Measurements from ENCODE around the gene PLSCR5. TPM values are rescaled to one million over a fixed set of nuclear protein-coding genes. Genes with fewer than 3 reads are reported as not detected.
A peak's percentile ranks its signal among the peaks of the same experiment; 100 is the strongest.

Gene PLSCR5
- polyA plus RNA-seq, 1 donor (not counting 4 experiments of a cell fraction or from before 2014, with no cell fraction given): not detected

DNA sequence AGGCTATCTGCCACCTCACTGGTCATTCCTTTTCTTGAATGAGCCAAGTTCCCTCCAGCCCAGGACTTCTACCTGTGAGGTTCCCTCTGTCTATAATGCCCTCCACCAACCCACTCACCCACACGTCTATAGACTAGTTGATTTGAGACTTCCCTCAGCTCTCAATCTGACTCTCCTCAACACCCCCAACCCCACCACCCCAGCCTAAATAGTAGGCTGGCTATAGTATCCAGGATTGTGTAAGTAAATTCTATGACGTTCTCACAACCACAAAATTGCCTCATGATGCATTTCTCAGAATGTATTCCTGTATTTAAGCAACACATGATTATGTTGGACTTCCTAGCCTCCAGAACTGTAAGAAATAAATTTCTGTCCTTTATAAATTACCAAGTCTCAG lies 63.0 kb downstream of the PLSCR5 start:
- DNase-seq (ENCODE audit: low read depth, low spot score) (no peak), FAIRE-seq (no peak)
- no peak overlapping the region for H2AFZ ChIP-seq (ENCODE audit: control insufficient read depth, low read length)
- no peaks in the 10 kb centered on the region for H3K9me1 ChIP-seq (ENCODE audit: control insufficient read depth, extremely low read depth, insufficient read depth, low read length)
- H3K36me3 ChIP-seq (ENCODE audit: control insufficient read depth in 2 of 2, extremely low read depth in 1 of 2, insufficient read depth in 2 of 2, low read length in 2 of 2): no peaks in the 10 kb centered on the region
- peak overlapping the region; percentile 96 for H3K4me2 ChIP-seq (ENCODE audit: control insufficient read depth, extremely low read depth, insufficient read depth, low read depth, low read length)
- H3K9me3 ChIP-seq (ENCODE audit: control insufficient read depth, low read depth, low read length): no peaks in the 10 kb centered on the region
- dilution Hi-C loops (cut with MboI; ENCODE audit: extremely low pct_ligation_motif_present, low sequenced_read_pairs): no loop called here
- peak overlapping the region; percentile 1 for H3K27ac ChIP-seq (ENCODE audit: control insufficient read depth, insufficient read depth, low read length)
- H3K27me3 ChIP-seq (ENCODE audit: control insufficient read depth, extremely low read depth, insufficient read depth, low read length): no peaks in the 10 kb centered on the region
- TF ChIP-seq EZH2 (IDR thresholded peaks at IDR 0.05; ENCODE audit: low read length): no peak
- no peak for TF ChIP-seq CTCF (optimal IDR thresholded peaks at IDR 0.05 in 1 of 3, IDR thresholded peaks at IDR 0.05 in 1 of 3, conservative IDR thresholded peaks at IDR 0.05 in 1 of 3; ENCODE audit: extremely low read depth in 1 of 3, insufficient read depth in 2 of 3, low read length in 3 of 3)
- H4K20me1 ChIP-seq (ENCODE audit: control insufficient read depth, extremely low read depth, insufficient read depth, low read length): no peaks in the 10 kb centered on the region
- peaks cover 83% of the 10 kb centered on the region for H3K79me2 ChIP-seq (ENCODE audit: control insufficient read depth, insufficient read depth, low read length)
- peaks cover 27% of the 10 kb centered on the region for H3K4me1 ChIP-seq (ENCODE audit: control insufficient read depth, extremely low read depth, insufficient read depth, low read length)
- no peak overlapping the region for H3K9ac ChIP-seq (ENCODE audit: control insufficient read depth, extremely low read depth, insufficient read depth, low read length)
- H3K4me3 ChIP-seq (ENCODE audit: control insufficient read depth in 2 of 3, extremely low read depth in 1 of 3, insufficient read depth in 2 of 3, low read depth in 1 of 3, low read length in 3 of 3): peak overlapping the region in 2 of 3 experiments; percentile 14 to 95

- Histone ChIP-seq H3K4me1 (ENCODE audit: control insufficient read depth, extremely low read depth, insufficient read depth, low read length) (peaks cover 19% of the 10 kb centered on the region), H3K27me3 (ENCODE audit: control insufficient read depth, extremely low read depth, insufficient read depth, low read length) (no peaks in the 10 kb centered on the region), H3K9me1 (ENCODE audit: control insufficient read depth, extremely low read depth, insufficient read depth, low read length) (no peaks in the 10 kb centered on the region), H3K4me3 (ENCODE audit: control insufficient read depth in 2 of 3, extremely low read depth in 1 of 3, insufficient read depth in 2 of 3, low read depth in 1 of 3, low read length in 3 of 3) (peak overlapping the region in 1 of 3 experiments; percentile 95), H4K20me1 (ENCODE audit: control insufficient read depth, extremely low read depth, insufficient read depth, low read length) (no peaks in the 10 kb centered on the region), H3K27ac (ENCODE audit: control insufficient read depth, insufficient read depth, low read length) (no peak overlapping the region), H2AFZ (ENCODE audit: control insufficient read depth, low read length) (no peak overlapping the region), H3K4me2 (ENCODE audit: control insufficient read depth, extremely low read depth, insufficient read depth, low read depth, low read length) (peak overlapping the region; percentile 96), H3K79me2 (ENCODE audit: control insufficient read depth, insufficient read depth, low read length) (peaks cover 95% of the 10 kb centered on the region), H3K9me3 (ENCODE audit: control insufficient read depth, low read depth, low read length) (no peaks in the 10 kb centered on the region), H3K9ac (ENCODE audit: control insufficient read depth, extremely low read depth, insufficient read depth, low read length) (no peak overlapping the region), H3K36me3 (ENCODE audit: control insufficient read depth in 2 of 2, extremely low read depth in 1 of 2, insufficient read depth in 2 of 2, low read length in 2 of 2) (no peaks in the 10 kb centered on the region)
- TF ChIP-seq CTCF (optimal IDR thresholded peaks at IDR 0.05 in 1 of 3, IDR thresholded peaks at IDR 0.05 in 1 of 3, conservative IDR thresholded peaks at IDR 0.05 in 1 of 3; ENCODE audit: extremely low read depth in 1 of 3, insufficient read depth in 2 of 3, low read length in 3 of 3) (no peak), EZH2 (IDR thresholded peaks at IDR 0.05; ENCODE audit: low read length) (no peak)
- dilution Hi-C loops (cut with MboI; ENCODE audit: extremely low pct_ligation_motif_present, low sequenced_read_pairs): no loop called here
- FAIRE-seq (no peak), DNase-seq (ENCODE audit: low read depth, low spot score) (no peak)
Observed at GRCh38 chr3:146540978-146541377, 64.2 kb downstream of the PLSCR5 start.

Data from keratinocyte (primary cell).